Bone marrow (tissue), 2 donors: ENCODE data around the gene DNAH2.

Experiments used
- DNase-seq, 2 donors: peaks; one replicate each; lab custom pipeline; 2025; lab: John Stamatoyannopoulos, UW

The DNAH2 gene

DNA sequence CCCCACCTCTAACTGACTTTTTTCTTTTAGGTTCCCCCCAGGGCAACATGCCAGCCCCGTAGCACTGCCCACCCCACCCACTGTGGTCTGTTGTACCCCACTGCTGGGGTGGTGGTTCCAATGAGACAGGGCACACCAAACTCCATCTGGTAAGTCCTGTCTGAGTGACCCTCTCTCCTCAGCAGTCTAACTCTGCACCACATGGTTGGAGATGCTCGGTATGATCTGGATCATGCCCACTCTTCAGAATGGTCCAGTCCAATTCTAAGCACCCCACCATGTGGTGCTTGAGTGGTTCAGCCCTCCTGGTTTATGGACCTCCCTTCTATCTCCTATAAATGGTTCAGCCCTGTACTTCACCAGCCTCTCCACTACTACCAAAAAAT is 122.3 kb downstream of the DNAH2 start:
- DNase-seq = no peak

DNA sequence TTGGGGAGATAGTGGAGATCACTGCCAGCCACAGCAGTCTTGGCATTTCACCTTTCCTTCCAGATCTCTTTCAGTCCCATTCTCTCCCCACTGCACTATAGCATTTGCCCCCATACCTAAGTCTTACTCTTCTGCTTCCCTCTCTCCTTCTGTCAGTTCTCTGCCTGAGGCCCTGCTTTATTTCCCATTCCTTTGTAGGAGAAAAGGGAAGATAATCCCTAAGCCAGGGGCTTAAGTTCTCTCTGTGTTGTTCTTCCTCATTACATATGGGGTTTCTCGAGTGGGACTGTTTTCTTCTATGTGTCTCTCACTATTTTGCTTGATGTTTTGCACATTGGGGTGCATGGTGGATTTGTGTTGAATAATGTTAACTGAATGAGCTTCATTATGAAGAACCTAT is 122.9 kb downstream of the DNAH2 start:
- no peak for DNase-seq

DNA sequence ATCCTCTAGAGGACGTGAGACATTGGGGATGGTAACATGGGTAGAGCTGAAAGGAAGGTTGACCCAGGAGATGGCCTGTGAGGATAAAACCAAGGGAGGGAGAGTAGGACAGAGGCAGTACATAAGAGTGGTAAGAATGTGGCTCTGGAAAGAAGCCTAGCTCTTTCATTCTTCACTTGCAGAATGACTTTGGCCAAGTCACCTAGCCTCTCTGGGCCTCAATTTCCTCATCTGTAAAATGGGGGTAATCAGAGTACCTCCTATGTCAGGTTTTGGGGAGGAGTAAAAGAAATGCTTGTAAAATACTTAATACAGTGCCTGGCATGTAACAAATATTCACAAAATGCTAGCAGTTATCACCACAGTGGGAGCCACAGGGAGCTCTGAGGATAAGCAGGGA is 123.3 kb downstream of the DNAH2 start:
- no peak for DNase-seq

DNA sequence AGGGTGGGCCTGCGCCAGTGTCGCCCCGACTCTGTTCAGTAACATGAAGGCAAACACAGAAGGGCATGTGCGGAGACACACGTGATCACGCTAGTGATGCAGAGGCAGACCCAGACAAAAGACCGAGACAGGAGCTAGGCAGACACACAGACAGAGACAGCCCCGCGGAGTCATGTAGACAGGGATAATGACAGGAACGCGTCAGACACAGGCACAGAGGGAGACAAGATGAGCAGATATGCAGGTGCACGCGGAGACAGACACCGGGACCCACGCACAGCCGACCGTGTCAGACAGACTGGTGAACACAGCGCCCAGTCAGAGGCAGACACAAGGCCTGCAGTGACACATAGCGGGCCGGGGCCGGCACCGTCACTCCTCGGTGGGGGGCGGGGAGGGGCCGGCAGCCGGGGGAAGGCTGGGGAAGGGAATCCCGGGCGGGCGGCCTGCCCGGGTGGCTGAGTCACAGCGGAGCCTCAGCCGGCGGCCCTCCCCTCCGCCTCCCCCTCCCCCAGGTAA is 123.9 kb downstream of the DNAH2 start:
- peak; percentile 84 to 99 for DNase-seq

DNA sequence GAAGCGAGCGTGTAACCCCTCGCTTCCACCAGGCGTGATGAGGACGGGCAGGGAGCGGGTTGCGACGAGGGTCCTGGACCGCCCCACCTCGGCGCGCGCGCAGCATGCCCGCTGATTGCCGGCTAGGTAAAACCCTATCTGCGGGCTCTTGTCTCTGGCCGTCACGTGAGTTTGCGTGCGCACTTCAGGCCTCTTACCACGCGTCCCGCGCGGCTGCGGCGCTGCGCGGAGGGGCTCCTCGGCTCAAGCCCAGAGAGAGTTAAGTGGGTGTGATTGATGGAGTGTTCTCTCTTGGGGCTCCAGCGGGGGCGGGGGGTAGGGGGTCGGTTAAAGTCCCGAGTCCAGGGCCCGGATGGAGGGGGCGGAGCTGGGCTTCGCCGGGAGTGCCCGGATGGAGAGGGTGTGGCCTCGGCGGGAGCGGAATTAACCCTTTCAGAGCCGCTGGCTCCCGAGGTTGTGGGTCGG is 124.4 kb downstream of the DNAH2 start:
- DNase-seq = peak; percentile 65 to 99

DNA sequence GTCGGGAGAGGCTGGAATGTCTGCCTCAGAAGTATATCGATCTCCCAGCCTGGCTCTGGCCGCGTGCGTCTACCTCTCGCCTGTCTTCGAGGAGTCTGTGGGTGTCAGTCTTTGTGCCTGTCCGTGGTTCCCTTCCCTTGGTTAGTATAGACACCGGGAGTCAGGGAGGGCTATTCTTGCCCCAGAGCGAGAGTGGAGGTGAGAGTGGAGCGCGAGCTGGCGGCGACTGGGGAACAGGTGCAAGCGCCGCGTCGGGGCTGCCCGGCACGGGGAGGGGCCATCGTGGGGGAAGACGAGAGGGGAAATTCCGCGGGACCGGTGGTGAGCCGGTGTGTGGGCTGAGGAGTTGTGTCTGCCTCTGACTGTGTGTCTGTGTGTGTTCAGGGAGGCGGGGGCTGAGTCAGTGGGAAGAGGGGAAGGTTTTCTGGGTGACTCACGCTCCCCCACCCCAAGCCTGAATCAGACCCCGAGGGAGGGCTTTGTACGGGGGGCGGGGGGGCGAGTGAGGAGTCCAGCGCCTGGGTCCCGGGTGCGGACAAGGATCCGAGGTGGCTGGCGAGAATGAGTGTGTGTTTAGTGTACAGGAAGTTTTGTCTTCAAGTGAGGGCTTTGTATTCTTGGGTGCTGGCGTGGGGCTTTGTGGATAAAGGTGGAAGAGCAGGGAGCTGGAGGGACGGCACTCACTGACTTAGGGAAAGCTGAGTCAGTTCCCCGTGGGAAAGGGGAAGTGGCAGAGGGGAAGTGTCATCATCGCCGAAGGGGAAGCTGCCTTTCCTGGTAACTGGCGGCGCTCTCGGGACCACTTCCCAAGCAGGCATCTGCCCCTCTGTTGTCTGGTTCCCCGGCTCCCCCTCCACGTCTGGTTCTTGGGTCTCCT is 125.1 kb downstream of the DNAH2 start:
- peak; percentile 93 to 99 for DNase-seq

DNA sequence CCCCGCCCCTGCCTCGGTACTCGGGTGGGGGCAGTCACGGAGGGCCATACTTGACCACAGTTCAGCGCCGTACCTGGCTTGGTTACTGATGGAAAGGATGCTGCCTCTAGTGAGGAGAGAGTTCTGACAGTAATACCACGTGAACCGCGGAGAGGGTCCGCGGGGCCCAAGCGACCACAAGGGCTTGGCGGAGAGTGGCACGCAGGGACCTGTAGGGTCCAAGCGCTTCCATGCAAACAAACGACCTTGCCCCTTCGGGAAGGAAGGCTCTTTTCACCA is 125.7 kb downstream of the DNAH2 start:
- DNase-seq = no peak

DNA sequence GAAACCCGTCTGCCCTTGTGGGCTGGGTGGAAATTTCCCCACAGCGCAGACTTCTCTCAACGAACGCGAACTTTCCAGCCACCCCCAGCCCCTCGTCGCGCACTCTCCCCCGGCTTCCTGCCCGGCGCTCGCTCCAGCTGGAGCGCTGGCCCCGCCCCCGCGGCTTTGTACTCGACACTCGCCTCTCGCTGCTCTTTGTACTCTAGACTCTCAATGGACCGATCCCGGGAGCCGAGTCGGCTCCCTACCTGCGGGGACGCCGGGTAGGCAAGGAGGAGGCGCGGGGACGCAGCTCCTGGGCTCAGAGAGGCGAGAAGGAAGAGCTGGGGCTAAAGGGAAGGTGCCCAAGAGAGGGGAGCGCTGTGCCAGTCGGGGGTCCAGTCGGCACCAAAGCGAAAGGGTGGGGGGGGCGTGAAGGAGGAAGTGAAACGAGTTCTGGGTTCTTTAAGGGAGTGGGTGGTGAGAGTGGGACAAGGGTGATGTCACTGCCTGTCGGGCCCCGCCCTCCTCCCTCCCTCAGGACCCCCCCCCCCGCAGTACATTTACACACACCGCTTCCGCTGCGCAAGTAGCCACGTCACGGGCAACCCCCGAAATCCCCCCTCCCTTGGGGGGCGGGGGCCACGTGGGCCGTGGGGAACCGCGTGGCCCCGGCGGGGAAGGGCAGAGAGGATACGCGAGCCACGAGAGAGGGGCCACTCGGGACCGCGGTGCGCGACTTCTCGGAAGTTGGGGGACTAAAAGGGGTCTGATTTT is 126.2 kb downstream of the DNAH2 start:
- DNase-seq = peak; percentile 80 to 98

DNA sequence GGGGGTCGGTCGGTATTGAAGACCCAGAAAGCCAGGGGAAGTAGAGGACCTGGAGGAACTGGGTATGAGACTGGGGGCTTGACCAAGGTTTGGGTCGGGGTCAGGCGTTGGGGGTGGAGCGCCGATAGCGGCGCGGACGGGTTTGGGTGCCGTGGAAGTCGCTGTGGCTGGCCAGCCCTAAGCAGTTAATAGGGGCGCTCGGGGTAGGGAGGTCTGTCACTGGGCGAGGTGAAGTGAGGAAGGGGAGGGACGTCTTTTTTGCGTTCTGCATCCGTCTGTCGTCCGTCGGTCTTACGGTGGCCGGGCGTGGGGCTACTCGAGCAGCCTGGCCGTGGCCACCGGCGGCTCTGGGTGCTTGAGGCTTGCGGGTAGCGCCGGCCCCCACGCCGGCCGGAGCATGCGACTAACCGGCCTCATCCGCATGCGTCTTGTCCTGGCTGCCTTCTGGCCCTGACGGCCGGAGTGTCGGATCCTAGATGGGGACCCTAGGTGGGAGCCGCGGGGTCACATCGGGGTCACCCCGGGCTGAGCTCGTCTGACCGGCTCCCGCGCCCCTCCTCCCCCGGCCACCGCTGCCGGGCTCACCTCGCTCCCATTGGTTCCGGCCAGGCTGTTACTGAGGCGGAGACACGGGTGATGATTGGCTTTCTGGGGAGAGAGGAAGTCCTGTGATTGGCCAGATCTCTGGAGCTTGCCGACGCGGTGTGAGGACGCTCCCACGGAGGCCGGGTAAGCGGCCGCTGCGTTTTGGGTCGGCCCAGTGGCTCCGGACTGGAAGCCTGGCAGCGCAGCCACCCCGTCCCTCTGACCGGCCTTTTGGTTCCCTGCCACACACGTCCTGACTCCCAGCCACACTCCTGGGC is 127.0 kb downstream of the DNAH2 start:
- peak; percentile 72 to 86 for DNase-seq

DNA sequence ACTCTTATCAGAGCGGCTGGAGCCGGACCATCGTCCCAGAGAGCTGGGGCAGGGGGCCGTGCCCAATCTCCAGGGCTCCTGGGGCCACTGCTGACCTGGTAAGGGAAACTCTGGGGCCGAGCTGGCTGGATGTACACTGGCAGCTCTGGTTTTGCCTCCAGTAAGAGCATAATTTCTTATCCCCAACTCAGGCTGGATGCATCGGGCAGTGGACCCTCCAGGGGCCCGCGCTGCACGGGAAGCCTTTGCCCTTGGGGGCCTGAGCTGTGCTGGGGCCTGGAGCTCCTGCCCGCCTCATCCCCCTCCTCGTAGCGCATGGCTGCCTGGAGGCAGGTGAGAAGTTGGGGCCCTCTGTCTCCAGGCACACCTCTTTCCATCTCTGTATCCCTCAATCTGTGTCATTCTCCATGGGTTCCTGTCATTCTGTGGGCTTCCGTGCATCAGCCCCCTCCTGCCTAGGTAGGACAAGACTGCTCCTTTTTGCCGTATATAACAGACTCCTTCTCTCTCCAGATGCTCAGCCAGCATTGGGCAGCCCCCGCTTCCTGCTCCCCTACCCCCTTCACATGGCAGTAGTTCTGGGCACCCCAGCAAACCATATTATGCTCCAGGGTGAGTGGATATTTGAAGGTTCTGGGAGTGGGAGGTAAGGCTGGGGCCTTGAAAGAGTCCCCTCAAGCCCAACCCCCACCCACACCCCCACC is 128.0 kb downstream of the DNAH2 start:
- no peak for DNase-seq

DNA sequence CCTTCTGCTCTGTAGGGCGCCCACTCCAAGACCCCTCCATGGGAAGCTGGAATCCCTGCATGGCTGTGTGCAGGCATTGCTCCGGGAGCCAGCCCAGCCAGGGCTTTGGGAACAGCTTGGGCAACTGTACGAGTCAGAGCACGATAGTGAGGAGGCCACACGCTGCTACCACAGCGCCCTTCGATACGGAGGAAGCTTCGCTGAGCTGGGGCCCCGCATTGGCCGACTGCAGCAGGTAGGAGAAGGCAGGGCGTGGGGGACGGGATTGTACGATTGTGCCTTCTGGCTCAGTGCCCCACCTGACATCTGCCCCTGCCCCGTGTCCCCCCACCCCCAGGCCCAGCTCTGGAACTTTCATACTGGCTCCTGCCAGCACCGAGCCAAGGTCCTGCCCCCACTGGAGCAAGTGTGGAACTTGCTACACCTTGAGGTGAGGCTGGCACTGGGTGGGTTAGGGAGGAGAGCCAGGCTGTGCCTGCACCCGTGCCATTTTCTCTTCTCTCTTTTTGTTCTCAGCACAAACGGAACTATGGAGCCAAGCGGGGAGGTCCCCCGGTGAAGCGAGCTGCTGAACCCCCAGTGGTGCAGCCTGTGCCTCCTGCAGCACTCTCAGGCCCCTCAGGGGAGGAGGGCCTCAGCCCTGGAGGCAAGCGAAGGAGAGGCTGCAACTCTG is 128.7 kb downstream of the DNAH2 start:
- no peak for DNase-seq

DNA sequence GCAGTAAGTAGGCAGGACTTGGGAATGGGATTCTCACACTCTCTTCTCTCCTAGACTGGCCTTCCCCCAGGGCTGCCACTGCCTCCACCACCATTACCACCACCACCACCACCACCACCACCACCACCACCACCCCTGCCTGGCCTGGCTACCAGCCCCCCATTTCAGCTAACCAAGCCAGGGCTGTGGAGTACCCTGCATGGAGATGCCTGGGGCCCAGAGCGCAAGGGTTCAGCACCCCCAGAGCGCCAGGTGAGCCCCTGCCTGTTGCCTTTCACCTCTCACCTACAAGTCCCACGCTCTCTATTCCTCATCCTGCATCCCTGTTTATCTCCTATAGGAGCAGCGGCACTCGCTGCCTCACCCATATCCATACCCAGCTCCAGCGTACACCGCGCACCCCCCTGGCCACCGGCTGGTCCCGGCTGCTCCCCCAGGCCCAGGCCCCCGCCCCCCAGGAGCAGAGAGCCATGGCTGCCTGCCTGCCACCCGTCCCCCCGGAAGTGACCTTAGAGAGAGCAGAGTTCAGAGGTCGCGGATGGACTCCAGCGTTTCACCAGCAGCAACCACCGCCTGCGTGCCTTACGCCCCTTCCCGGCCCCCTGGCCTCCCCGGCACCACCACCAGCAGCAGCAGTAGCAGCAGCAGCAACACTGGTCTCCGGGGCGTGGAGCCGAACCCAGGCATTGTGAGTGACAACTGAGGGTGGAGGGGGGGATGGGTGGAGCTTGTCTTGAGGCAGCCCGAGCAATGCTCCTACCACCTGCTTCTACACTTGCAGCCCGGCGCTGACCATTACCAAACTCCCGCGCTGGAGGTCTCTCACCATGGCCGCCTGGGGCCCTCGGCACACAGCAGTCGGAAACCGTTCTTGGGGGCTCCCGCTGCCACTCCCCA is 129.5 kb downstream of the DNAH2 start:
- DNase-seq = no peak

DNA sequence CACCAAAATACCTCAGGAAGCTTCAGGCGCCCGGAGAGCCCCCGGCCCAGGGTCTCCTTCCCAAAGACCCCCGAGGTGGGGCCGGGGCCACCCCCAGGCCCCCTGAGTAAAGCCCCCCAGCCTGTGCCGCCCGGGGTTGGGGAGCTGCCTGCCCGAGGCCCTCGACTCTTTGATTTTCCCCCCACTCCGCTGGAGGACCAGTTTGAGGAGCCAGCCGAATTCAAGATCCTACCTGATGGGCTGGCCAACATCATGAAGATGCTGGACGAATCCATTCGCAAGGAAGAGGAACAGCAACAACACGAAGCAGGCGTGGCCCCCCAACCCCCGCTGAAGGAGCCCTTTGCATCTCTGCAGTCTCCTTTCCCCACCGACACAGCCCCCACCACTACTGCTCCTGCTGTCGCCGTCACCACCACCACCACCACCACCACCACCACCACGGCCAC is 130.6 kb downstream of the DNAH2 start:
- DNase-seq = no peak

DNA sequence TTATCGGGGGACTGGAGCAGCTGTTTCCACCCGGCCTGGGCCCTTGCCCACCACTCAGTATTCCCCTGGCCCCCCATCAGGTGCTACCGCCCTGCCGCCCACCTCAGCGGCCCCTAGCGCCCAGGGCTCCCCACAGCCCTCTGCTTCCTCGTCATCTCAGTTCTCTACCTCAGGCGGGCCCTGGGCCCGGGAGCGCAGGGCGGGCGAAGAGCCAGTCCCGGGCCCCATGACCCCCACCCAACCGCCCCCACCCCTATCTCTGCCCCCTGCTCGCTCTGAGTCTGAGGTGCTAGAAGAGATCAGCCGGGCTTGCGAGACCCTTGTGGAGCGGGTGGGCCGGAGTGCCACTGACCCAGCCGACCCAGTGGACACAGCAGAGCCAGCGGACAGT is 131.2 kb downstream of the DNAH2 start:
- no peak for DNase-seq

DNA sequence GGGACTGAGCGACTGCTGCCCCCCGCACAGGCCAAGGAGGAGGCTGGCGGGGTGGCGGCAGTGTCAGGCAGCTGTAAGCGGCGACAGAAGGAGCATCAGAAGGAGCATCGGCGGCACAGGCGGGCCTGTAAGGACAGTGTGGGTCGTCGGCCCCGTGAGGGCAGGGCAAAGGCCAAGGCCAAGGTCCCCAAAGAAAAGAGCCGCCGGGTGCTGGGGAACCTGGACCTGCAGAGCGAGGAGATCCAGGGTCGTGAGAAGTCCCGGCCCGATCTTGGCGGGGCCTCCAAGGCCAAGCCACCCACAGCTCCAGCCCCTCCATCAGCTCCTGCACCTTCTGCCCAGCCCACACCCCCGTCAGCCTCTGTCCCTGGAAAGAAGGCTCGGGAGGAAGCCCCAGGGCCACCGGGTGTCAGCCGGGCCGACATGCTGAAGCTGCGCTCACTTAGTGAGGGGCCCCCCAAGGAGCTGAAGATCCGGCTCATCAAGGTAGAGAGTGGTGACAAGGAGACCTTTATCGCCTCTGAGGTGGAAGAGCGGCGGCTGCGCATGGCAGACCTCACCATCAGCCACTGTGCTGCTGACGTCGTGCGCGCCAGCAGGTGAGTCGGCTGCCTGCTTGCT is 131.7 kb downstream of the DNAH2 start:
- no peak for DNase-seq

DNA sequence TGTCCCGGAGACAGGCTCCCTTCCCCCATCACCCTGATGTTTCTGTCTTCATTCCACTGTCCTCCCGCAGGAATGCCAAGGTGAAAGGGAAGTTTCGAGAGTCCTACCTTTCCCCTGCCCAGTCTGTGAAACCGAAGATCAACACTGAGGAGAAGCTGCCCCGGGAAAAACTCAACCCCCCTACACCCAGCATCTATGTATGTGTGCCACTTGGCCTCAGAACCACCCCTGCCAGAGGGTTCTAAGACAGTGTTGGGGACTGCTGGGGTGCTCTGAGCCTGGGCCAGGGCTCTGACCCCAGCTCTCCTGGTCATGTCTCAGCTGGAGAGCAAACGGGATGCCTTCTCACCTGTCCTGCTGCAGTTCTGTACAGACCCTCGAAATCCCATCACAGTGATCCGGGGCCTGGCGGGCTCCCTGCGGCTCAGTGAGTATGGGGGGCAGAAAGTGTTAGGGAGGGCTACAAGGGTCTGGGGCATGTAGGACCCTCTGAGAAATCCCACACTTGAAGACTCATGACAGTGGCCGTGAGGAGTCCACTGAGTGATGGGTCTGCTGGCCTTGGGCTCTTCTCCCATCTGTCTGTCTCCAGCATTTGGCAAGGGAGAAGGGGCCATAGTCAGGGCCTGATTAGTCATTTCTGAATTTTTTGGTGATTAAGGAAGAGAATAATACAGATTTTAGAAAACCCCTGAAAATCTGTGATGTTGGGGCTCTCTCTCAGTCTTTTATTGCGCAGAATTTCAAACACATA is 132.4 kb downstream of the DNAH2 start:
- DNase-seq = no peak

DNA sequence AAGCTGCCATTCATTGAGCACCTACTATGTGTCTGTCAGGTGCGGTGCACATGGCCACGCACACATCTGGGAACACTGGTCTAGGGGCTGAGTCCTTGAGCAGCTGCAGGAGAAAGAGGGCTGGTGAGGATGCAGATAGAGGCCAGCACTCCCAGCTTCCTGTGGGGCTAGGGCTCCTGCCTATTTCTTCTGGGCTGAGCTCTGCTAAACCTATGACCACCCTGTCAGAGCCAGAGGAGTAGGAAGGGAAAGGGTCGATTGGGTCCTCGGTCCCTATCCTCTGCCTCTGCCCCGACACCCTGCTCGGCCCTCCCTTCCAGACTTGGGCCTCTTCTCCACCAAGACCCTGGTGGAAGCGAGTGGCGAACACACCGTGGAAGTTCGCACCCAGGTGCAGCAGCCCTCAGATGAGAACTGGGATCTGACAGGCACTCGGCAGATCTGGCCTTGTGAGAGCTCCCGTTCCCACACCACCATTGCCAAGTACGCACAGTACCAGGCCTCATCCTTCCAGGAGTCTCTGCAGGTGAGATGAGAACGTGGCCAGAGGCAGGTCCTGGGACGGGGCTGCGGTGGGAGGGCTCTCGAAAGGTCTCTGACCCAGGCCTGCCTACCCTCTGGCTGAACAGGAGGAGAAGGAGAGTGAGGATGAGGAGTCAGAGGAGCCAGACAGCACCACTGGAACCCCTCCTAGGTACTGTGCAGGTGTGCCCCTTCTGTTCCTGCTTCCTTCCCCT is 133.3 kb downstream of the DNAH2 start:
- DNase-seq = no peak
